Measurements from ENCODE around the gene SIRPA.

The SIRPA gene

GRCh38 chr20:1943275-1944002, 48.2 kb downstream of the SIRPA start:
- no peak overlapping the region for H3K9ac ChIP-seq (ENCODE audit: low read depth, low read length)
- H3K9me3 ChIP-seq (ENCODE audit: insufficient read depth, low read depth, low read length), result no peaks in the 10 kb centered on the region
- no peaks in the 10 kb centered on the region for H3K36me3 ChIP-seq (ENCODE audit: insufficient read depth, low read length)
- H3K27me3 ChIP-seq (ENCODE audit: insufficient read depth, low read length), result peaks cover 38% of the 10 kb centered on the region
- no peak overlapping the region for H3K27ac ChIP-seq (ENCODE audit: low read depth, low read length)
- H3K4me1 ChIP-seq (ENCODE audit: insufficient read depth, low read length), result peaks cover 25% of the 10 kb centered on the region
- no peak overlapping the region for H3K4me3 ChIP-seq (ENCODE audit: low read length)
- 94% methylated on average over 8 of the region's 8 CpGs for WGBS

- WGBS, result 87% methylated on average over 6 of the region's 6 CpGs
- no peak overlapping the region for H3K4me3 ChIP-seq (ENCODE audit: low read length)
- H3K36me3 ChIP-seq (ENCODE audit: insufficient read depth, low read length), result no peaks in the 10 kb centered on the region
- no peaks in the 10 kb centered on the region for H3K9me3 ChIP-seq (ENCODE audit: insufficient read depth, low read depth, low read length)
- H3K4me1 ChIP-seq (ENCODE audit: insufficient read depth, low read length), result peaks cover 29% of the 10 kb centered on the region
- H3K27ac ChIP-seq (ENCODE audit: low read depth, low read length), result no peak overlapping the region
- peaks cover 38% of the 10 kb centered on the region for H3K27me3 ChIP-seq (ENCODE audit: insufficient read depth, low read length)
- no peak overlapping the region for H3K9ac ChIP-seq (ENCODE audit: low read depth, low read length)
Measured at GRCh38 chr20:1944345-1945091, 49.3 kb downstream of the SIRPA start.

DNA sequence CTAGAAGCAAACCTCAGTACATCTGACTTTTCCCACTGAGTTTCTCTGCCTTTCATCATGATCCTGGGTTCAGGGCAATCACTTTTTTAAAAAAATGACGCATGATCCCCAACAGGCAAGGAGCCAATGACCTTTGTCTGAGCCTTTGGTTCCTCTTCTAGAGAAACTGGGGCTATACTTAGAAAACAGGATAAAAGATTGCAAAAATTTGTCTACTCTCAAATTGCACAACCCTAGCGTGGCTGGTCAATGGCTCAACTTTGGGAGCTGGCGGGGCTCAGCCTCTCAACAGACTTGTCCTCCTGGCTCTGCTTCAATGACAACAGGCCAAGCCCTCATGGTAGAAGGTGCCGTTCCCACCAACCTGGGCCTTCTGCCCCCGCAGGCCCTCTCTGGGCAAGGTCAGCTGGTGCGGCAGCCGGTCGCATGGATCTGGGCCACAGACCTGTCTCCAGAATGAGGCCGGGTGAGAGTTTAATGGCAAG, 50.0 kb downstream of the SIRPA start:
- H3K9me3 ChIP-seq (ENCODE audit: insufficient read depth, low read depth, low read length), result no peaks in the 10 kb centered on the region
- WGBS, result 91% methylated on average over 9 of the region's 9 CpGs
- H3K9ac ChIP-seq (ENCODE audit: low read depth, low read length), result no peak overlapping the region
- no peak overlapping the region for H3K27ac ChIP-seq (ENCODE audit: low read depth, low read length)
- no peaks in the 10 kb centered on the region for H3K36me3 ChIP-seq (ENCODE audit: insufficient read depth, low read length)
- H3K4me1 ChIP-seq (ENCODE audit: insufficient read depth, low read length), result peaks cover 36% of the 10 kb centered on the region
- peaks cover 38% of the 10 kb centered on the region for H3K27me3 ChIP-seq (ENCODE audit: insufficient read depth, low read length)
- H3K4me3 ChIP-seq (ENCODE audit: low read length), result no peak overlapping the region

DNA sequence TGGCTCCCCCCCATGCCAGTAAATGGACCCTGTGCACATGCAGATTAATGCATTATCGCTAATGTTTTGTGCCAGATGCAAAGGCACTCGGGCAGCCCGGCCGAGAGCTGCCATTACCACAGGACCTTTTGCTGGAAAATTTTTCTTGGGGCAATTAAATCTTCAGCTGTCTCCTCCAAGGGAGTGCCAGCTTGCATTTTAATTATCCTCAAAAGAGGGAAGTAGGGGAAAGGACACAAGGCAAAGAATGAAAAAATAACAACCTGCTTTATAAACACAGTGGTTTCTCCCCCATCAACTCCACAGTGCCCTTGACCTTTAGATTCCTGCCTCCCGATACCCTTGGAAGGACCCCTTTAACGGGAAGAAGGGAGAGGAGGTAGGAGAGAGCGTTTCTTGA, 50.5 kb downstream of the SIRPA start:
- Histone ChIP-seq H3K9ac (ENCODE audit: low read depth, low read length) (no peak overlapping the region), H3K4me1 (ENCODE audit: insufficient read depth, low read length) (peaks cover 37% of the 10 kb centered on the region), H3K27me3 (ENCODE audit: insufficient read depth, low read length) (peaks cover 38% of the 10 kb centered on the region), H3K27ac (ENCODE audit: low read depth, low read length) (no peak overlapping the region), H3K36me3 (ENCODE audit: insufficient read depth, low read length) (no peaks in the 10 kb centered on the region), H3K4me3 (ENCODE audit: low read length) (no peak overlapping the region), H3K9me3 (ENCODE audit: insufficient read depth, low read depth, low read length) (no peaks in the 10 kb centered on the region)
- 89% methylated on average over 7 of the region's 7 CpGs for WGBS

DNA sequence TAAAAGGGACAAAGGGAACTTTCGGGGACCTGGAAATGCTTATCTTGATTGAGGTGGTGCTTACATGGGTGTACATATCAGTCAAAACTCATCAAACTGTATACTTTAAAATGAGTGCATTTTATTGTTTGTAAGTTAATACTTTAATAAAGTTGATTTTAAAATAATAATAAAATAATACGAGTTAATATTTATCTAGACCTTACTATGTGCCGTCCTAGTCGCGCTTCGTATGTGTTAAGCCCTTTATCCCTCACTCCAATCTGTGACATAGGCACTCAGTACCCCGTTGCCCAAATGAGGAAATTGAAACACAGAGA, 51.2 kb downstream of the SIRPA start:
- no peak overlapping the region; the same call in 1 of the 2 replicates for H3K27ac ChIP-seq (ENCODE audit: low read depth, low read length)
- H3K27me3 ChIP-seq (ENCODE audit: insufficient read depth, low read length), result peaks cover 38% of the 10 kb centered on the region
- H3K9me3 ChIP-seq (ENCODE audit: insufficient read depth, low read depth, low read length), result no peaks in the 10 kb centered on the region
- 0 out of 2 replicates have a peak overlapping the region, but pooled peaks have one; percentile 43 for H3K9ac ChIP-seq (ENCODE audit: low read depth, low read length)
- WGBS, result 55% methylated on average over 6 of the region's 7 CpGs
- no peaks in the 10 kb centered on the region for H3K36me3 ChIP-seq (ENCODE audit: insufficient read depth, low read length)
- peaks cover 44% of the 10 kb centered on the region for H3K4me1 ChIP-seq (ENCODE audit: insufficient read depth, low read length)
- H3K4me3 ChIP-seq (ENCODE audit: low read length), result peak overlapping the region; percentile 52

DNA sequence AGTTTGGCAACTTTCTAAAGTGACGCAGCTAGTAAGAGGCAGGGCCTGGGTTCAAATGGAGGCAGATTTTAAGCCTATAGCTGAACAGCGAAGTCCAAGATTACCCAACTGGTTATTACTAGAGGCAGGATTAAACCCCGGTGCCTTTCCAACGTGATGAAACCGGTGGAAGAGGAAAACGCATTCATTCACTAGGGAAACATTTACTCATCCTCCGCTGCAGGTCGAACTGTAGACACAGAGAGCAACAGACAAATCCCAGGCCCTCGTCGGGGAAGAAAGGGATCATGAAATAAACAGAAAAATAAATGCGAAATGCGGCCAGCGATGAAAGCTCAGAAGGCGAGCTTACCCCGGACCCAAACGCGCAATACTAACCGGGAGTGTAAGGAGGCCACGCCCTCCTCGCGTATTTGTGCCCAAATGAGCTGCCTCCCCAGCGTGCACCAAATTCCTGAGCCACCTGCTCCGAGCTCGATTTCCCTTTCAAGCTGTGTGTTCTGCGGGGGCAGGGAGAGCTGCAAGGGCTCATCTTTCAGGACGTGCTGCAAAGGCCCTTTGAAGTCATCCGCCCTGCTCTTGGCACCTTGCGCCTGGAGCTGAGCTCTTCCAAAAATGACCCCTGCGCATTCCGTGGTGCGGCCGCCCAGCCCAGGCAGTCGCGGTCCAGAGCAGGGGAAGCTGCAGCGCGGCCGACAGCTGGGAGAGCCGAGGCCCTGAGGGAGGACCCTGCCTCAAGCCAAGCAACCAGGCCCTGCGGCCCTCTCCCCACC, 51.7 kb downstream of the SIRPA start:
- no peaks in the 10 kb centered on the region for H3K36me3 ChIP-seq (ENCODE audit: insufficient read depth, low read length)
- peaks cover 38% of the 10 kb centered on the region for H3K27me3 ChIP-seq (ENCODE audit: insufficient read depth, low read length)
- H3K9me3 ChIP-seq (ENCODE audit: insufficient read depth, low read depth, low read length), result no peaks in the 10 kb centered on the region
- H3K4me3 ChIP-seq (ENCODE audit: low read length), result peak overlapping the region; percentile 52
- WGBS, result 4% methylated on average over 39 of the region's 39 CpGs
- H3K4me1 ChIP-seq (ENCODE audit: insufficient read depth, low read length), result peaks cover 46% of the 10 kb centered on the region
- peak overlapping the region; percentile 43; the same call in 1 of the 2 replicates for H3K9ac ChIP-seq (ENCODE audit: low read depth, low read length)
- peak overlapping the region; percentile 64; the same call in 1 of the 2 replicates for H3K27ac ChIP-seq (ENCODE audit: low read depth, low read length)

DNA sequence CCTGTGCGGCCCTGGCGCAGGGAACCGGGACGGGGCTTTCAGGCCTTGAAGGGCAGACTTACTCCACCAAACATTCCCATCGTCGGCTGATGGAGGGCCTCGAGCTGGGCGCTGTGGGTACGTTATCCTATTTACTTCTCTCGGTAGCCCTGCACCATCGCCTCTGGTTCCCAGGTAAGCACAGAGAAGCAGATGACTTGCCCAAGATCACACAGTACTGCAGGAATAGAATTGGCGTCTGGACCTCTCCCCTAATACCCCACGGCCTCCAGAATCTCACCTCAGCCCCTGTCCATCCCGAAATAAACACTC, 52.3 kb downstream of the SIRPA start:
- H3K4me3 ChIP-seq (ENCODE audit: low read length), result peak overlapping the region; percentile 52
- no peaks in the 10 kb centered on the region for H3K36me3 ChIP-seq (ENCODE audit: insufficient read depth, low read length)
- WGBS, result 35% methylated on average over 14 of the region's 14 CpGs
- no peaks in the 10 kb centered on the region for H3K9me3 ChIP-seq (ENCODE audit: insufficient read depth, low read depth, low read length)
- H3K9ac ChIP-seq (ENCODE audit: low read depth, low read length), result 0 out of 2 replicates have a peak overlapping the region, but pooled peaks have one; percentile 23
- H3K27ac ChIP-seq (ENCODE audit: low read depth, low read length), result peak overlapping the region; percentile 64; the same call in 1 of the 2 replicates
- H3K4me1 ChIP-seq (ENCODE audit: insufficient read depth, low read length), result peaks cover 50% of the 10 kb centered on the region
- peaks cover 38% of the 10 kb centered on the region for H3K27me3 ChIP-seq (ENCODE audit: insufficient read depth, low read length)

GRCh38 chr20:1949347-1950100, 54.3 kb downstream of the SIRPA start:
- Histone ChIP-seq H3K9me3 (ENCODE audit: insufficient read depth, low read depth, low read length) (no peaks in the 10 kb centered on the region), H3K36me3 (ENCODE audit: insufficient read depth, low read length) (no peaks in the 10 kb centered on the region), H3K27me3 (ENCODE audit: insufficient read depth, low read length) (peaks cover 36% of the 10 kb centered on the region), H3K4me1 (ENCODE audit: insufficient read depth, low read length) (peaks cover 52% of the 10 kb centered on the region), H3K9ac (ENCODE audit: low read depth, low read length) (no peak overlapping the region), H3K4me3 (ENCODE audit: low read length) (no peak overlapping the region), H3K27ac (ENCODE audit: low read depth, low read length) (no peak overlapping the region)
- WGBS, result 60% methylated on average over 2 of the region's 2 CpGs

- Histone ChIP-seq H3K9me3 (ENCODE audit: insufficient read depth, low read depth, low read length) (no peaks in the 10 kb centered on the region), H3K4me1 (ENCODE audit: insufficient read depth, low read length) (peaks cover 54% of the 10 kb centered on the region), H3K36me3 (ENCODE audit: insufficient read depth, low read length) (no peaks in the 10 kb centered on the region), H3K27ac (ENCODE audit: low read depth, low read length) (no peak overlapping the region), H3K27me3 (ENCODE audit: insufficient read depth, low read length) (peaks cover 23% of the 10 kb centered on the region), H3K9ac (ENCODE audit: low read depth, low read length) (no peak overlapping the region), H3K4me3 (ENCODE audit: low read length) (no peak overlapping the region)
- WGBS, result 58% methylated on average over 7 of the region's 7 CpGs
Measured at GRCh38 chr20:1950836-1951235, 55.6 kb downstream of the SIRPA start.

DNA sequence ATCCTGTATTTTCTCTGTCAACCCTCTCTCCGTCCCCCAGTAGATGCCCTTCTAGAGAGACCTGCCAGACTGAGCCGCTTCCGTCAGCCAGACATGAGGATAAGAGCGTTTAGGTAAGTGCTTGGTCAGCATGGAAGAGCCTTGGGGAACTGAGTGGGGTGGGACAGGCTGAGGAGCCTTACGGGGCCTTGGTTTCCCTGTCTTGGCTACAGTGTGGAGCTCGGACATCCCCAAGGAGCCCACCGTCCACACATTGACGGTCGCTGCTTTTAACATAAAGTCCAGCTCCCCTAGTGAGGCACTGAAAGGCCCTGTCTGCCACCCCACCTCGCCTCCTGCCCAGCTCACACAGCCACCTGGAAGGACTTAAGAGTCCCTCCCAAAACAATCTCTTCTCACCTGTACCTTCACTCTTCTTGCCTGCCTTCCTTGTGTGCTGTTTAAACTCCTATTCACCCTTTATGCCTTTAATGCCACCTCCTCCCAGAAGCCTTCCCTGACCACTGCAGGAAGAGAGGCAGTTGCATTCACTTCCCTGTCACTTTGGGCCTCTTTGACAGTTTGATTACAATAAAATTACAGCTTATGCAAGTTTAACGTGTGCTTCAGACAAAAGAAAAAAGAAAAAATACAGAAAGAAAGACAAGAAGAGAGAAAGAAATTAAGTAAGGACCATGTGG, 56.4 kb downstream of the SIRPA start:
- H3K27ac ChIP-seq (ENCODE audit: low read depth, low read length), result no peak overlapping the region
- 82% methylated on average over 11 of the region's 11 CpGs for WGBS
- H3K9me3 ChIP-seq (ENCODE audit: insufficient read depth, low read depth, low read length), result no peaks in the 10 kb centered on the region
- no peak overlapping the region for H3K9ac ChIP-seq (ENCODE audit: low read depth, low read length)
- H3K36me3 ChIP-seq (ENCODE audit: insufficient read depth, low read length), result no peaks in the 10 kb centered on the region
- H3K4me3 ChIP-seq (ENCODE audit: low read length), result no peak overlapping the region
- H3K4me1 ChIP-seq (ENCODE audit: insufficient read depth, low read length), result peaks cover 54% of the 10 kb centered on the region
- H3K27me3 ChIP-seq (ENCODE audit: insufficient read depth, low read length), result peaks cover 15% of the 10 kb centered on the region

All from HUES64 (cell line).